ENCODE data around the gene TGOLN2.

DNA sequence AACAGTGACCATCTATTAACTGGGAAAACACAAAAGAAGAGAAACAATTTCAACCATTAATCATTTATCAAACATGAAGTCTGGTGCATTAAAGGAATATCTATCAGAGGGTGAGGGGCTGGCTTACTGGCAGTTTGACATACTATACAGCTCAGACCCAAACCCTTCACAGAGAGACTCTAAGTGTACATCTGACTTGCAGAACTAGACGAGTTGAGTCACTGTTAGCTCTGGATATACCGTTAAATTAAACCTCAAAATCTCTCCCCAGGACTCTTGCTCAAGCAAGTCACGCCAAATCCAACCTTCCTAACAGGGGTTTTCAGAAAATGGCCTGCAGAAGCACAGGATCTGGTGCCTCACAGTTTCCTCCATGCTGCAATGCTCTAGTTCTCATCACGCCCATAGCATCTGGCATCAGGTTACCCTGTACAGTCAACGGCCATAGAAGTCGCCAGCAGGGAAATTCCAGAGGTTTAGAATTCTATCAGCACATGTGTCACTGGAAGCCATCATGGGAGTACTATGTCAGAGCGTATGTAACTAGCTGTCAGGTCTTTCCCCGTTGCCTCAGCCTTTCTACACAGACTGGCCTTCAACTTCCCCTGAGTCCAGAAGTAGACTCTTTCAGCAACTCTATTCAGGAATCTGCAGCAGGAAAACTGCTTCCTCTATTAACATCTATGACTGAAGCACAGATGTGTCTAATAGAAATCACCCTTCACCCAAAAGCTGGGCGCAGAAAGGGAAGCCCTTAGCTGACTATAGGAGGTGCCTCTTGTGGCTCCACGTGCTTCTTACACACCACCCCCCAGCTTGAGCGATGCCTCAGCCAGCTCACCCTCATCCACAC is 9.3 kb downstream of the TGOLN2 start:
- TF ChIP-seq RAD21 (IDR thresholded peaks at IDR 0.05; ENCODE audit: low read depth) (no peak), CREB1 (IDR thresholded peaks at IDR 0.05; ENCODE audit: low read depth) (no peak)
- TF ChIP-seq, protein P1, sequence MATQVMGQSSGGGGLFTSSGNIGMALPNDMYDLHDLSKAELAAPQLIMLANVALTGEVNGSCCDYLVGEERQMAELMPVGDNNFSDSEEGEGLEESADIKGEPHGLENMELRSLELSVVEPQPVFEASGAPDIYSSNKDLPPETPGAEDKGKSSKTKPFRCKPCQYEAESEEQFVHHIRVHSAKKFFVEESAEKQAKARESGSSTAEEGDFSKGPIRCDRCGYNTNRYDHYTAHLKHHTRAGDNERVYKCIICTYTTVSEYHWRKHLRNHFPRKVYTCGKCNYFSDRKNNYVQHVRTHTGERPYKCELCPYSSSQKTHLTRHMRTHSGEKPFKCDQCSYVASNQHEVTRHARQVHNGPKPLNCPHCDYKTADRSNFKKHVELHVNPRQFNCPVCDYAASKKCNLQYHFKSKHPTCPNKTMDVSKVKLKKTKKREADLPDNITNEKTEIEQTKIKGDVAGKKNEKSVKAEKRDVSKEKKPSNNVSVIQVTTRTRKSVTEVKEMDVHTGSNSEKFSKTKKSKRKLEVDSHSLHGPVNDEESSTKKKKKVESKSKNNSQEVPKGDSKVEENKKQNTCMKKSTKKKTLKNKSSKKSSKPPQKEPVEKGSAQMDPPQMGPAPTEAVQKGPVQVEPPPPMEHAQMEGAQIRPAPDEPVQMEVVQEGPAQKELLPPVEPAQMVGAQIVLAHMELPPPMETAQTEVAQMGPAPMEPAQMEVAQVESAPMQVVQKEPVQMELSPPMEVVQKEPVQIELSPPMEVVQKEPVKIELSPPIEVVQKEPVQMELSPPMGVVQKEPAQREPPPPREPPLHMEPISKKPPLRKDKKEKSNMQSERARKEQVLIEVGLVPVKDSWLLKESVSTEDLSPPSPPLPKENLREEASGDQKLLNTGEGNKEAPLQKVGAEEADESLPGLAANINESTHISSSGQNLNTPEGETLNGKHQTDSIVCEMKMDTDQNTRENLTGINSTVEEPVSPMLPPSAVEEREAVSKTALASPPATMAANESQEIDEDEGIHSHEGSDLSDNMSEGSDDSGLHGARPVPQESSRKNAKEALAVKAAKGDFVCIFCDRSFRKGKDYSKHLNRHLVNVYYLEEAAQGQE (IDR thresholded peaks at IDR 0.05; ENCODE audit: low read depth): no peak
